Liver (tissue), 9 donors: Measurements from ENCODE around the gene AMT. TPM values are rescaled to one million over a fixed set of nuclear protein-coding genes. Genes with fewer than 3 reads are reported as not detected.

Source experiments
- DNase-seq: peaks from one replicate; pipeline ENCODE4 v3.0.0-alpha.2; 2017; ENCODE audit warnings: low spot score
- H3K27ac ChIP-seq, 2 donors: one replicate each; pipeline ENCODE4 v1.7.0; 2013; ENCODE audit warnings: inconsistent platforms in 2 of 2, low read length in 2 of 2, control low read depth in 1 of 2, low read depth in 1 of 2, mild to moderate bottlenecking in 1 of 2
- H3K27me3 ChIP-seq, 4 donors: one replicate each; pipeline versions ENCODE4 v1.6.1 to v1.7.0; 2013; ENCODE audit warnings: low read length in 3 of 4, inconsistent platforms in 1 of 4, mild to moderate bottlenecking in 1 of 4, moderate library complexity in 1 of 4; ENCODE audit not compliant: control insufficient read depth in 4 of 4, insufficient read depth in 4 of 4
- H3K36me3 ChIP-seq, 4 donors: one replicate each; pipeline versions ENCODE4 v1.6.1 to v1.7.0; 2013; ENCODE audit warnings: low read length in 3 of 4, mild to moderate bottlenecking in 3 of 4, low read depth in 1 of 4, moderate library complexity in 1 of 4; ENCODE audit not compliant: control insufficient read depth in 4 of 4, insufficient read depth in 3 of 4
- H3K4me1 ChIP-seq, 4 donors: one replicate each; pipeline versions ENCODE4 v1.6.1 to v1.7.0; 2013; ENCODE audit warnings: low read length in 3 of 4, mild to moderate bottlenecking in 3 of 4, moderate library complexity in 1 of 4; ENCODE audit not compliant: control insufficient read depth in 4 of 4, insufficient read depth in 4 of 4
- H3K4me3 ChIP-seq, 3 donors: one replicate each; pipeline versions ENCODE4 v1.6.1 to v1.7.0; 2013; ENCODE audit warnings: low read length in 3 of 3, control low read depth in 1 of 3, low read depth in 1 of 3, mild to moderate bottlenecking in 1 of 3
- H3K9ac ChIP-seq, 2 donors: one replicate each; pipeline ENCODE4 v1.7.0; 2013; ENCODE audit warnings: low read length in 2 of 2, mild to moderate bottlenecking in 2 of 2, moderate library complexity in 2 of 2, control low read depth in 1 of 2, low read depth in 1 of 2
- H3K9me3 ChIP-seq, 4 donors: one replicate each; pipeline versions ENCODE4 v1.6.1 to v1.7.0; 2013; ENCODE audit warnings: low read length in 3 of 4; ENCODE audit not compliant: control insufficient read depth in 4 of 4
- CTCF ChIP-seq: fragments of 150-350 bp; IDR thresholded peaks from 2 replicates; pipeline ENCODE4 v1.5.1; 2017; ENCODE audit warnings: improper control_type of control experiment, low read depth, low read length; ENCODE audit not compliant: missing input control
- EGR1 ChIP-seq, 2 donors: IDR thresholded peaks; 2 replicates each; pipeline ENCODE4 v1.6.1; 2016 to 2018; ENCODE audit warnings: antibody characterized with exemption in 2 of 2, low read depth in 2 of 2
- FOXA2 ChIP-seq: IDR thresholded peaks from 2 replicates; pipeline ENCODE4 v1.6.1; 2016; ENCODE audit warnings: antibody characterized with exemption
- GABPA ChIP-seq, 2 donors: IDR thresholded peaks in 1 of 2; conservative IDR thresholded peaks in 1 of 2; 2 replicates each; pipeline ENCODE4 v1.6.1; 2016; ENCODE audit warnings: antibody characterized with exemption in 2 of 2, mild to moderate bottlenecking in 1 of 2, moderate library complexity in 1 of 2
- HNF4G ChIP-seq: IDR thresholded peaks from 2 replicates; pipeline ENCODE4 v1.6.1; 2016; ENCODE audit warnings: antibody characterized with exemption
- JUND ChIP-seq, 2 donors: IDR thresholded peaks; 2 replicates each; pipeline ENCODE4 v1.6.1; 2016; ENCODE audit warnings: antibody characterized with exemption in 2 of 2
- MAX ChIP-seq: IDR thresholded peaks from 2 replicates; pipeline ENCODE4 v1.6.1; 2016; ENCODE audit warnings: antibody characterized with exemption
- NR2F2 ChIP-seq: IDR thresholded peaks from 2 replicates; pipeline ENCODE4 v1.6.1; 2016; ENCODE audit warnings: antibody characterized with exemption
- SP1 ChIP-seq: IDR thresholded peaks from 2 replicates; pipeline ENCODE4 v1.6.1; 2018; ENCODE audit warnings: antibody characterized with exemption, mild to moderate bottlenecking
- TAF1 ChIP-seq: conservative IDR thresholded peaks from 2 replicates; pipeline ENCODE4 v1.6.1; 2016; ENCODE audit warnings: antibody characterized with exemption, mild to moderate bottlenecking
- YY1 ChIP-seq: IDR thresholded peaks from 2 replicates; pipeline ENCODE4 v1.6.1; 2016; ENCODE audit warnings: antibody characterized with exemption, mild to moderate bottlenecking
- WGBS: extraction: QIAGEN DNeasy Blood & Tissue Kit; methylation state at CpG from one replicate; pipeline ENCODE4 v1.1.7; 2013; 5-methylcytosine and 5-hydroxymethylcytosine counted together
- polyA plus RNA-seq, 2 donors: library from polyadenylated mRNA; stranded (reverse) in 1 of 2; unstranded in 1 of 2; fragments of 200-250 nt in 1 of 2; fragments of >200 nt in 1 of 2; fragmentation: Nextera tagmentation in 1 of 2; extraction: Ambion mirVana in 1 of 2; gene quantifications; one replicate each; pipeline versions ENCODE4 v1.2.1 to v1.2.3, GENCODE V29; 2013 to 2015
- total RNA-seq, 2 donors: library from RNA; depleted of rRNA; stranded (reverse); fragments of >200 nt; gene quantifications; one replicate each; pipeline ENCODE4 v1.2.3, GENCODE V29; 2014
- donor health status: healthy.
- donor health status: healthy.
- donor health status: healthy.
- donor health status: healthy.
- donor health status: healthy.

Gene AMT
- total and polyA plus RNA-seq, 4 donors: 15.6 to 28.7 (median 25.5) TPM

GRCh38 chr3:49415931-49416601, 6.2 kb downstream of the AMT start:
- no peaks in the 10 kb centered on the region for H3K27me3 ChIP-seq
- no peak overlapping the region for H3K9ac ChIP-seq
- peaks cover 4 to 25% (median 13%) of the 10 kb centered on the region in 4 donors for H3K4me1 ChIP-seq
- H3K9me3 ChIP-seq: no peaks in the 10 kb centered on the region
- TF ChIP-seq SP1 (peak; percentile 11), HNF4G (no peak)
- no peak for DNase-seq
- H3K4me3 ChIP-seq: no peak overlapping the region
- peaks cover 0 to 14% (median 2%) of the 10 kb centered on the region in 4 donors for H3K36me3 ChIP-seq
- peak overlapping the region; percentile 38 to 39 for H3K27ac ChIP-seq
- WGBS: 61% methylated on average over 4 of the region's 4 CpGs

- Histone ChIP-seq H3K9me3 (no peaks in the 10 kb centered on the region), H3K9ac (no peak overlapping the region), H3K27ac (no peak overlapping the region), H3K27me3 (no peaks in the 10 kb centered on the region), H3K36me3 (peaks cover 0 to 14% (median 2%) of the 10 kb centered on the region in 4 donors), H3K4me3 (no peak overlapping the region), H3K4me1 (peaks cover 4 to 25% (median 21%) of the 10 kb centered on the region in 4 donors)
- no peak for DNase-seq
- no peak for TF ChIP-seq NR2F2
- WGBS: 92% methylated on average over 2 of the region's 2 CpGs
Measured at GRCh38 chr3:49414753-49415152, 7.5 kb downstream of the AMT start.

GRCh38 chr3:49413338-49413734, 8.9 kb downstream of the AMT start:
- Histone ChIP-seq H3K9me3 (no peaks in the 10 kb centered on the region), H3K9ac (peak overlapping the region; percentile 75 to 100), H3K36me3 (peaks cover 0 to 14% (median 2%) of the 10 kb centered on the region in 4 donors), H3K27me3 (no peaks in the 10 kb centered on the region), H3K27ac (peak overlapping the region in 1 of 2 donors; percentile 58), H3K4me1 (peaks cover 6 to 30% (median 27%) of the 10 kb centered on the region in 4 donors), H3K4me3 (peak overlapping the region in 2 of 3 donors; percentile 63 to 94)
- DNase-seq: no peak
- WGBS: 79% methylated on average over 6 of the region's 6 CpGs
- TF ChIP-seq MAX (no peak), SP1 (no peak), EGR1 (IDR thresholded peaks at IDR 0.05; ENCODE audit: low read depth in 2 of 2) (no peak), FOXA2 (no peak), CTCF (no peak), HNF4G (no peak), GABPA (IDR thresholded peaks at IDR 0.05 in 1 of 2, conservative IDR thresholded peaks at IDR 0.05 in 1 of 2) (no peak), YY1 (no peak), TAF1 (no peak), JUND (IDR thresholded peaks at IDR 0.05) (no peak)
